Erythroblast (primary cell): ENCODE data around the gene PTPRN2.
"Not testable (repeated sequence)": the region's sequence is repeated elsewhere in the genome, so short reads cannot be mapped to it uniquely, and the experiment has no call there.

Experiments used
- DNase-seq, 2 experiments: peaks; one replicate each; lab custom pipeline; 2025; lab: John Stamatoyannopoulos, UW
- GATA1 ChIP-seq: IDR thresholded peaks from 2 replicates; pipeline ENCODE4 v1.6.1; 2011; ENCODE audit warnings: low read depth, mild to moderate bottlenecking, control low read depth, low read length, moderate library complexity
- POLR2A ChIP-seq: IDR thresholded peaks from 2 replicates; pipeline ENCODE4 v1.6.1; 2011; ENCODE audit warnings: mild to moderate bottlenecking, low read length

PTPRN2 gene

GRCh38 chr7:158424011-158424410 lies 163.6 kb downstream of the PTPRN2 start:
- TF ChIP-seq GATA1, result no peak
- TF ChIP-seq POLR2A, result no peak
- DNase-seq, result no peak

- TF ChIP-seq POLR2A (no peak), GATA1 (no peak)
- no peak for DNase-seq
Observed at GRCh38 chr7:158422887-158423560, 164.6 kb downstream of the PTPRN2 start.

- no peak for DNase-seq
- no peak for TF ChIP-seq POLR2A
- TF ChIP-seq GATA1, result no peak
Observed at GRCh38 chr7:158422196-158422886, 165.3 kb downstream of the PTPRN2 start.

DNA sequence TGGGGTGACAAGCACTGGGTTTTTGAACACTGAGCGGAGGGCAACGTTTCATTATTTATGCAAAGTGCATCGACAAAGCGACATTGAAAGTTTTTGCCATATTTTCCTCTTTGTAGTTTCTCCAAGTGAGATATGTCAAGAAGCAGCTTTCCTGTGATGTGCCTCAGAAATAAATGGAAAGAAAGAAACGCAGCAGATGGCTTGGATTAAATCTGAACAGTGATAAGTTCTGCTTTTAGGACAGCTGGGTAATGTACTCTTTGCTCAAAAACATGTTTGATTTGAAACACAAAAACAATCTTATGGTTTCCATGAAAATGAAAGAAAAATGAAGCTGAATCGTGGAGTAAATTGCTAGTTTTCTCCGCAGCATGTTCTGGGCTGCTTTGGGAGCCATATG lies 166.3 kb downstream of the PTPRN2 start:
- no peak for DNase-seq
- TF ChIP-seq GATA1, result no peak
- TF ChIP-seq POLR2A, result no peak

- no peak for DNase-seq
- TF ChIP-seq POLR2A, result no peak
- TF ChIP-seq GATA1, result no peak
Observed at GRCh38 chr7:158420591-158421340, 166.9 kb downstream of the PTPRN2 start.

DNA sequence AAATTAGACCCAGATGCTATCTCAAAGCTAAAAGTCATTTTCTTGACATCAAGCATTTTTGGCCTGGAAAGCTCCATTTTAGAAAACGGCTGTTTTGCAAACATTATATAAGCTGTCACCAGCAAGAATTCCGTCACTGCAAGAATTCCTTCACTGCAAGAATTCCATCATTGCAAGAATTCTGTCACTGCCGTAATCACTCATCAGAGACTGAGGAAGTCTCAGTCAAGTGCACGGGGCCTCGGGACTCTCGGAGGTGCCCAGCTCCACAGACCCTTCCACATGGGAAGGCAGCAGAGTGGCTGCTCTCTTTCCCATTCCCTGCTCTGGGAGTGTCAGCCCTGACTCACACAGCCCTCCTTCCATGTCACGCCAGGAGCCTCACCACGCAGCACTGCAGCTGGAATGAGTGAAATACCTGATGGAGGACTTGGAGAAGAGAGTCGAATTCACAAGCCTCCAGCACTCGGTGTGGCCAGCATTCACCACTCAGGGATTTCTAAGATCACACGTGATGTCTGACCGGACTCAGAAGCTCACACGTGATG lies 168.3 kb downstream of the PTPRN2 start:
- TF ChIP-seq POLR2A, result no peak

DNA sequence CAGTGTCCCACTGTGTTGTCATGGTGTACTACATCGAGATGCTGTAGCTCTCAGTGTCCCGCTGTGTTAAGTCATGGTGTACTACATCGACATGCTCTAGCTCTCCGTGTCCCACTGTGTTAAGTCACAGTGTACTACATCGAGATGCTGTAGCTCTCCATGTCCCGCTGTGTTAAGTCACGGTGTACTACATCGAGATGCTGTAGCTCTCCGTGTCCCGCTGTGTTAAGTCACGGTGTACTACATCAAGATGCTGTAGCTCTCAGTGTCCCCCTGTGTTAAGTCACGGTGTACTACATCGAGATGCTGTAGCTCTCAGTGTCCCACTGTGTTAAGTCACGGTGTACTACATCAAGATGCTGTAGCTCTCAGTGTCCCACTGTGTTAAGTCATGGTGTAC lies 169.2 kb downstream of the PTPRN2 start:
- not testable (repeated sequence) for DNase-seq

More for the DNA sequence above, 168.3 kb downstream of the PTPRN2 start:
- no peak for DNase-seq

DNA sequence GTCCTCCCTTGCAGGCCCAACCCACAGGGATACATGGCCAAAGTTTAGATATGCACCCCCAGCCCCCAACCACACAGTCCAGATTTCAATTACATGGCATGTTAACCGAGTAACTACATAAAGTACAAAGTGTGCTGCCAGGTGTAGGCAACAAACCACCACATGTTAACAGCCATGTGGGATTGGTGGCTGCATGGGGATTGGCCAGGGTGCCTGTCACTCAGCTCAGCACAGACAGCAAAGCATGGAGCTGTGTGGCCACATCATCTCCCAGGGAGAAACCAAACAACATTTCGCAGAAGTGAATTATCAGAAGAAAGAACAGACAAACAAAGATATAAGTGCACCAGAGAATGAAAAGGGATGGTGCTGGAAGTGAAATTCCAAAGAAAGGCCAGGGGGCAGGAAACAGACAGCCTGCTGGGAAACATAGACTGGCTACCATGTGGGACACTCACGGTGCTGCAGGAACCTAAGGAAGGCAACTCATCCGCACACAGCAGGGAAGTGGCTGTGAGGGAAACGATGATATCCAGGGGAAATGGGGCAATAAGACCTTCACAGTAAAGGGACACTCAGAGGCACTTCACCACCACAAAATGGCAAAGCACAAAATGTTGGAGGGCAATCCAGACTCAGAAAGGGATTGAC lies 171.2 kb downstream of the PTPRN2 start:
- no peak for TF ChIP-seq GATA1
- no peak for TF ChIP-seq POLR2A
- no peak for DNase-seq

- TF ChIP-seq POLR2A, result no peak
- no peak for TF ChIP-seq GATA1
- no peak for DNase-seq
Observed at GRCh38 chr7:158415316-158415715, 172.3 kb downstream of the PTPRN2 start.

GRCh38 chr7:158414486-158414961 lies 173.1 kb downstream of the PTPRN2 start:
- DNase-seq, result no peak
- TF ChIP-seq POLR2A, result no peak
- no peak for TF ChIP-seq GATA1

GRCh38 chr7:158414002-158414401 lies 173.6 kb downstream of the PTPRN2 start:
- DNase-seq, result no peak
- TF ChIP-seq POLR2A, result no peak
- TF ChIP-seq GATA1, result no peak

DNA sequence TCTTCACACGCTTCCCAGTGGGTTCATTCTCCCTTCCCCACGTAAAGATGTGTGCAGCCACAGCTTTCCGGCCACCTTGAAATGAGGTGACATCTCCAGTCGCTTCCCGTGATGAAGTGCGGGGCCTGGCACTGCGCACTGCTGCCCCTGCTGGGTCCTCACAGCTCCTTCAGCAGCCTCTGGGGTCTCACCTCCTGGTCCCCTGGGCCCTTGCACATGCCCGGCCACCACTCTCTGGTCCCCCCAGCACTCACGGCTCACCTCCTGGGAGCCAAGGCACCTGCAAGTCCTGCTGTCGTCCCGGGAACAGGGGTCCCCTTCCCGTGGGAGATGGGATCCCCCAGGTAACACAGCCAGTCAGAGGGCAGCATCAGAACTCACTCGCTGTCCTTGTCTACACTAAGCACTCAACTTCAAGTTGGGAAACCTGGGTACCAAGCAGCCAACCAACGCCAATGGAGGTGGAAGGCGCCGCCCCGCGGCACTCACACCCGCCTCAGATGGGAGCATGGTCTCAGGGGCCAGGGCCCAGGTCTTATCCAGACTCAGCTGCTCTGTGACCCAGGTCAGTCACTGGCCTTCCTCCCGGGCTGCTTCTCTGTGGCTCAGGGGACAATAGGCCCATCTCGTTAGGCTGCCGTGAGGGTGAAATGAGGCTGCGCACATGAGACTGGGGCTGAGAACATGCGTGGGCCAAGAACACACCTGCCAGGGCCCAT lies 176.2 kb downstream of the PTPRN2 start:
- DNase-seq, result no peak
- TF ChIP-seq POLR2A (no peak), GATA1 (no peak)

- DNase-seq, result no peak
- TF ChIP-seq GATA1 (no peak), POLR2A (no peak)
Observed at GRCh38 chr7:158410720-158411119, 176.9 kb downstream of the PTPRN2 start.
